Spleen (tissue), 11 donors: ENCODE data around the gene PHRF1. TPM values are rescaled to one million over a fixed set of nuclear protein-coding genes. Genes with fewer than 3 reads are reported as not detected.
A peak's percentile ranks its signal among the peaks of the same experiment; 100 is the strongest.

Source experiments
- DNase-seq: peaks from one replicate; pipeline ENCODE4 v3.0.0-alpha.2; 2020
- H3K27ac ChIP-seq, 8 donors: fragments of 200-600 bp; sonication (generic) in 7 of 8; 1 replicate in 4 of 8; 2 replicates in 4 of 8; pipeline versions ENCODE4 v1.5.0 to v1.8.0; 2016 to 2021; ENCODE audit warnings: inconsistent platforms in 4 of 8, mild to moderate bottlenecking in 4 of 8, moderate library complexity in 1 of 8
- H3K27me3 ChIP-seq, 7 donors: fragments of 200-600 bp; sonication (generic) in 6 of 7; replicated peaks in 1 of 7; 1 replicate in 4 of 7; 2 replicates in 3 of 7; pipeline versions ENCODE4 v1.5.0 to v1.8.0; 2016 to 2021; ENCODE audit warnings: inconsistent platforms in 3 of 7, mild to moderate bottlenecking in 1 of 7
- H3K36me3 ChIP-seq, 6 donors: fragments of 200-600 bp; sonication (generic) in 5 of 6; 1 replicate in 4 of 6; 2 replicates in 2 of 6; pipeline versions ENCODE4 v1.5.0 to v1.8.0; 2016 to 2021; ENCODE audit warnings: inconsistent platforms in 2 of 6
- H3K4me1 ChIP-seq, 6 donors: fragments of 200-600 bp; sonication (generic) in 5 of 6; 1 replicate in 3 of 6; 2 replicates in 3 of 6; pipeline versions ENCODE4 v1.5.0 to v1.8.0; 2016 to 2021; ENCODE audit warnings: inconsistent platforms in 3 of 6
- H3K4me3 ChIP-seq, 8 donors: fragments of 200-600 bp; sonication (generic) in 7 of 8; 1 replicate in 4 of 8; 2 replicates in 4 of 8; pipeline versions ENCODE4 v1.5.0 to v1.8.0; 2016 to 2021; ENCODE audit warnings: inconsistent platforms in 4 of 8, mild to moderate bottlenecking in 4 of 8, moderate library complexity in 2 of 8
- H3K9me3 ChIP-seq, 8 donors: fragments of 200-600 bp; sonication (generic) in 7 of 8; 1 replicate in 4 of 8; 2 replicates in 4 of 8; pipeline versions ENCODE4 v1.5.0 to v1.8.0; 2016 to 2021; ENCODE audit warnings: inconsistent platforms in 4 of 8
- CTCF ChIP-seq, 11 experiments: fragments of 200-600 bp in 7 of 11; fragments of 450-650 bp in 4 of 11; sonication (generic) in 4 of 11; IDR thresholded peaks in 8 of 11; conservative IDR thresholded peaks in 3 of 11; 1 replicate in 7 of 11; 2 replicates in 4 of 11; pipeline versions ENCODE4 v1.4.0 to v1.8.0; 2016 to 2021; ENCODE audit warnings: antibody characterized with exemption in 11 of 11, inconsistent platforms in 4 of 11, mild to moderate bottlenecking in 1 of 11
- POLR2A ChIP-seq, 3 donors: fragments of 450-650 bp; IDR thresholded peaks; one replicate each; pipeline ENCODE4 v1.5.1; 2017; ENCODE audit warnings: antibody characterized with exemption in 3 of 3, mild to moderate bottlenecking in 1 of 3
- POLR2AphosphoS5 ChIP-seq, 3 donors: sonication (generic); formaldehyde crosslinking; IDR thresholded peaks; one replicate each; pipeline ENCODE4 v1.5.1; 2017; ENCODE audit warnings: antibody characterized with exemption in 3 of 3
- WGBS, 5 donors: extraction: QIAGEN DNeasy Blood & Tissue Kit in 3 of 5; methylation state at CpG; one replicate each; pipeline versions ENCODE4 v1.1.5 to v1.1.7; 2013 to 2018; 5-methylcytosine and 5-hydroxymethylcytosine counted together
- intact Hi-C: fragments of 100-400 bp; cut with DNase I; formaldehyde crosslinking; loops from one replicate; pipeline ENCODE4 v1.15.0; 2023; ENCODE audit warnings: low total_unique reads
- polyA plus RNA-seq, 3 donors: library from polyadenylated mRNA; stranded (reverse); fragments of 200-250 nt; gene quantifications; one replicate each; pipeline ENCODE4 v1.2.1, GENCODE V29; 2013
- total RNA-seq, 7 donors: library from RNA; depleted of rRNA in 3 of 7; stranded (reverse); fragments of >200 nt in 3 of 7; fragmentation: NEBNext Ultra II Directional in 4 of 7; extraction: Animal tissue kit (Norgen Biotek cat#: 25700) in 4 of 7; gene quantifications; one replicate each; pipeline versions ENCODE4 v1.1.0 to v1.2.1, GENCODE V29; 2016 to 2021
- donor health status: healthy with polysubstance abuse.
- donor health status: DM: no; HTN: no; CAD: no; lungs with moderate emphysema.
- donor health status: DM: no; HTN: no; CAD: no.
- donor health status: Bipolar disorder and iron deficiency.
- donor health status: healthy.
- donor health status: DM: no; HTN: no; CAD: no.
- donor health status: DM: yes; HTN: yes; CAD: no.

PHRF1 gene
- total and polyA plus RNA-seq, 10 donors = 7.3 to 41.5 (median 30.6) TPM

- Histone ChIP-seq H3K9me3 (no peaks in the 10 kb centered on the region), H3K4me1 (peaks cover 13 to 57% (median 38%) of the 10 kb centered on the region in 6 donors), H3K27ac (peak within 1 kb of the TSS; percentile 55 to 94 (median 84)), H3K36me3 (peaks cover 0 to 22% (median 3%) of the 10 kb centered on the region in 6 donors), H3K4me3 (peak within 1 kb of the TSS; percentile 89 to 99 (median 96)), H3K27me3 (peaks cover 2 to 41% (median 21%) of the 10 kb centered on the region in 7 donors)
- 2 to 7% (median 3%) methylated on average over 26 to 95 of the region's 95 CpGs for WGBS, 5 donors
- intact Hi-C loops = no loop called here
- TF ChIP-seq POLR2A (IDR thresholded peaks at IDR 0.05) (peak in 1 of 3 donors; percentile 27), CTCF (IDR thresholded peaks at IDR 0.05 in 8 of 11, conservative IDR thresholded peaks at IDR 0.05 in 3 of 11) (peak in 2 of 11 experiments; percentile 20 to 34), POLR2AphosphoS5 (IDR thresholded peaks at IDR 0.05) (peak; percentile 87 to 91 (median 90))
- DNase-seq = peak; percentile 95
Observed at GRCh38 chr11:560305-561147, 15.7 kb upstream of the PHRF1 start, which contains the start of the genes LMNTD2 and RASSF7. Gene LMNTD2 (minus strand): TSS chr11:560738. CDS start chr11:560716, 22 bp downstream. Gene RASSF7 (plus strand): TSS chr11:560970. CDS start chr11:561769, 799 bp downstream.

GRCh38 chr11:561148-562003 is 14.9 kb upstream of the PHRF1 start:
- TF ChIP-seq POLR2AphosphoS5 (IDR thresholded peaks at IDR 0.05) (no peak), POLR2A (IDR thresholded peaks at IDR 0.05) (no peak), CTCF (IDR thresholded peaks at IDR 0.05 in 8 of 11, conservative IDR thresholded peaks at IDR 0.05 in 3 of 11) (no peak)
- H3K36me3 ChIP-seq = peaks cover 0 to 22% (median 3%) of the 10 kb centered on the region in 6 donors
- intact Hi-C loops = no loop called here
- H3K4me1 ChIP-seq = peaks cover 13 to 48% (median 31%) of the 10 kb centered on the region in 6 donors
- H3K9me3 ChIP-seq = no peaks in the 10 kb centered on the region
- no peak for DNase-seq
- WGBS, 5 donors = 5 to 10% (median 8%) methylated on average over 32 to 67 of the region's 67 CpGs
- H3K27ac ChIP-seq = peak overlapping the region in 6 of 8 donors; percentile 54 to 94 (median 86)
- peaks cover 0 to 33% (median 13%) of the 10 kb centered on the region in 7 donors for H3K27me3 ChIP-seq
- peak overlapping the region; percentile 89 to 99 (median 96) for H3K4me3 ChIP-seq

- no peaks in the 10 kb centered on the region for H3K9me3 ChIP-seq
- H3K4me3 ChIP-seq = peak overlapping the region in 4 of 8 donors; percentile 92 to 99 (median 96)
- WGBS, 5 donors = 95 to 100% (median 97%) methylated on average over 6 to 29 of the region's 29 CpGs
- no peak overlapping the region for H3K27ac ChIP-seq
- intact Hi-C loops = no loop called here
- TF ChIP-seq CTCF (IDR thresholded peaks at IDR 0.05 in 8 of 11, conservative IDR thresholded peaks at IDR 0.05 in 3 of 11) (no peak), POLR2AphosphoS5 (IDR thresholded peaks at IDR 0.05) (no peak), POLR2A (IDR thresholded peaks at IDR 0.05) (no peak)
- H3K27me3 ChIP-seq = peaks cover 0 to 25% (median 5%) of the 10 kb centered on the region in 7 donors
- peak; percentile 81 for DNase-seq
- H3K4me1 ChIP-seq = peaks cover 13 to 41% (median 28%) of the 10 kb centered on the region in 6 donors
- H3K36me3 ChIP-seq = peaks cover 0 to 22% (median 3%) of the 10 kb centered on the region in 6 donors
Observed at GRCh38 chr11:562046-562645, 14.1 kb upstream of the PHRF1 start.
